ENCODE data around the gene DUSP10.

DUSP10 gene

DNA sequence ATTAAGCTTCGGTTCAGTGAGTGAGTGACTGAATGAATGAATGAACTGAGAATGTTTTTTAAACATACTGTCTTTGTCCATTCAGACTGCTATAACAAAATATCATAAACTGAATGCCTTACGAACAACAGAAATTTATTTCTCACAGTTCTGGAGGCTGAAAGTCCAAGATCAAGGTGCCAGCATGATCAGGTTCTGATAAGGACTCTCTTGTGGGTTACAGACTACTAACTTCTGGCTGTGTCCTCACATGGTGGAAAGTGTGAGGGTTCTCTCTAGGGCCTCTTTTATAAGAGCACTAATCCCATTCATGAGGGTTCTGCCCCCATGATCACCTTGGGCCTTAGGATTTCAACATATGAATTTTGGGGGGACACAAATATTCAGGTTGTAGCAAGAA lies 7.1 kb upstream of the DUSP10 start:
- no peak for ATAC-seq
- TF ChIP-seq ZFP3 (CRISPR knock-in tag; IDR thresholded peaks at IDR 0.05): no peak
- no peak for TF ChIP-seq ARNTL (CRISPR knock-in tag; IDR thresholded peaks at IDR 0.05; ENCODE audit: borderline replicate concordance, low read depth)
- TF ChIP-seq, protein P1, sequence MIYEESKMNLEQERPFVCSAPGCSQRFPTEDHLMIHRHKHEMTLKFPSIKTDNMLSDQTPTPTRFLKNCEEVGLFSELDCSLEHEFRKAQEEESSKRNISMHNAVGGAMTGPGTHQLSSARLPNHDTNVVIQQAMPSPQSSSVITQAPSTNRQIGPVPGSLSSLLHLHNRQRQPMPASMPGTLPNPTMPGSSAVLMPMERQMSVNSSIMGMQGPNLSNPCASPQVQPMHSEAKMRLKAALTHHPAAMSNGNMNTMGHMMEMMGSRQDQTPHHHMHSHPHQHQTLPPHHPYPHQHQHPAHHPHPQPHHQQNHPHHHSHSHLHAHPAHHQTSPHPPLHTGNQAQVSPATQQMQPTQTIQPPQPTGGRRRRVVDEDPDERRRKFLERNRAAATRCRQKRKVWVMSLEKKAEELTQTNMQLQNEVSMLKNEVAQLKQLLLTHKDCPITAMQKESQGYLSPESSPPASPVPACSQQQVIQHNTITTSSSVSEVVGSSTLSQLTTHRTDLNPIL (CRISPR knock-in tag; IDR thresholded peaks at IDR 0.05; ENCODE audit: low read depth): no peak
- TF ChIP-seq ZC3H10 (CRISPR knock-in tag; IDR thresholded peaks at IDR 0.05): no peak
- no peak for TF ChIP-seq GLIS3 (CRISPR knock-in tag; IDR thresholded peaks at IDR 0.05)
- no peak for TF ChIP-seq ZFP30 (CRISPR knock-in tag; IDR thresholded peaks at IDR 0.05)
- no peak for TF ChIP-seq SNAI2 (CRISPR knock-in tag; IDR thresholded peaks at IDR 0.05)
- TF ChIP-seq TOX (CRISPR knock-in tag; IDR thresholded peaks at IDR 0.05; ENCODE audit: borderline replicate concordance): no peak
- no peak for TF ChIP-seq TCF4 (CRISPR knock-in tag; IDR thresholded peaks at IDR 0.05; ENCODE audit: borderline replicate concordance)

DNA sequence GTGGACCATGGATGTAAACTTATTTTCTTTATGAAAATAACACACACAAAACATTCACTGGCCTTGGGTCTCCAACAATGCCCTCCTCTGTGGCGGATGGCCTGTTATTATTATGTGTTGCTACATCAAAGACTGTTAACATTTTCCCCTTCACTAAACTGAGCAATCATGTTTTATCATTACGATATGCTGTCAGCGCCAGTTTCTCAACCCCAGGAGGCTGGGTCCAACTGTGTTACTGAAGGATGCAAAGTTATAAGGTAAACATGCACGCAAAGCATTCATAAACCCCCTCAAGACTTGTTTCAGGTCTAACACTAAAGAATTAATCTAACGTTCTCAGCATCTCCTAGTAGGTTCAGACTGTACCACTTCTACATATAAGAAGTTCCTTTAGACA lies 6.0 kb upstream of the DUSP10 start:
- no peak for ATAC-seq
- TF ChIP-seq, protein P2, sequence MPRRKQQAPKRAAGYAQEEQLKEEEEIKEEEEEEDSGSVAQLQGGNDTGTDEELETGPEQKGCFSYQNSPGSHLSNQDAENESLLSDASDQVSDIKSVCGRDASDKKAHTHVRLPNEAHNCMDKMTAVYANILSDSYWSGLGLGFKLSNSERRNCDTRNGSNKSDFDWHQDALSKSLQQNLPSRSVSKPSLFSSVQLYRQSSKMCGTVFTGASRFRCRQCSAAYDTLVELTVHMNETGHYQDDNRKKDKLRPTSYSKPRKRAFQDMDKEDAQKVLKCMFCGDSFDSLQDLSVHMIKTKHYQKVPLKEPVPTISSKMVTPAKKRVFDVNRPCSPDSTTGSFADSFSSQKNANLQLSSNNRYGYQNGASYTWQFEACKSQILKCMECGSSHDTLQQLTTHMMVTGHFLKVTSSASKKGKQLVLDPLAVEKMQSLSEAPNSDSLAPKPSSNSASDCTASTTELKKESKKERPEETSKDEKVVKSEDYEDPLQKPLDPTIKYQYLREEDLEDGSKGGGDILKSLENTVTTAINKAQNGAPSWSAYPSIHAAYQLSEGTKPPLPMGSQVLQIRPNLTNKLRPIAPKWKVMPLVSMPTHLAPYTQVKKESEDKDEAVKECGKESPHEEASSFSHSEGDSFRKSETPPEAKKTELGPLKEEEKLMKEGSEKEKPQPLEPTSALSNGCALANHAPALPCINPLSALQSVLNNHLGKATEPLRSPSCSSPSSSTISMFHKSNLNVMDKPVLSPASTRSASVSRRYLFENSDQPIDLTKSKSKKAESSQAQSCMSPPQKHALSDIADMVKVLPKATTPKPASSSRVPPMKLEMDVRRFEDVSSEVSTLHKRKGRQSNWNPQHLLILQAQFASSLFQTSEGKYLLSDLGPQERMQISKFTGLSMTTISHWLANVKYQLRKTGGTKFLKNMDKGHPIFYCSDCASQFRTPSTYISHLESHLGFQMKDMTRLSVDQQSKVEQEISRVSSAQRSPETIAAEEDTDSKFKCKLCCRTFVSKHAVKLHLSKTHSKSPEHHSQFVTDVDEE (CRISPR knock-in tag; IDR thresholded peaks at IDR 0.05): no peak
- TF ChIP-seq ZNF70 (CRISPR knock-in tag; IDR thresholded peaks at IDR 0.05): no peak
- no peak for TF ChIP-seq CSDC2 (CRISPR knock-in tag; IDR thresholded peaks at IDR 0.05)
- TF ChIP-seq BACH2 (CRISPR knock-in tag; IDR thresholded peaks at IDR 0.05; ENCODE audit: borderline replicate concordance): no peak
- no peak for TF ChIP-seq TCF4 (CRISPR knock-in tag; IDR thresholded peaks at IDR 0.05; ENCODE audit: borderline replicate concordance)
- TF ChIP-seq PPARA (CRISPR knock-in tag; IDR thresholded peaks at IDR 0.05; ENCODE audit: borderline replicate concordance): no peak
- TF ChIP-seq, protein P3, sequence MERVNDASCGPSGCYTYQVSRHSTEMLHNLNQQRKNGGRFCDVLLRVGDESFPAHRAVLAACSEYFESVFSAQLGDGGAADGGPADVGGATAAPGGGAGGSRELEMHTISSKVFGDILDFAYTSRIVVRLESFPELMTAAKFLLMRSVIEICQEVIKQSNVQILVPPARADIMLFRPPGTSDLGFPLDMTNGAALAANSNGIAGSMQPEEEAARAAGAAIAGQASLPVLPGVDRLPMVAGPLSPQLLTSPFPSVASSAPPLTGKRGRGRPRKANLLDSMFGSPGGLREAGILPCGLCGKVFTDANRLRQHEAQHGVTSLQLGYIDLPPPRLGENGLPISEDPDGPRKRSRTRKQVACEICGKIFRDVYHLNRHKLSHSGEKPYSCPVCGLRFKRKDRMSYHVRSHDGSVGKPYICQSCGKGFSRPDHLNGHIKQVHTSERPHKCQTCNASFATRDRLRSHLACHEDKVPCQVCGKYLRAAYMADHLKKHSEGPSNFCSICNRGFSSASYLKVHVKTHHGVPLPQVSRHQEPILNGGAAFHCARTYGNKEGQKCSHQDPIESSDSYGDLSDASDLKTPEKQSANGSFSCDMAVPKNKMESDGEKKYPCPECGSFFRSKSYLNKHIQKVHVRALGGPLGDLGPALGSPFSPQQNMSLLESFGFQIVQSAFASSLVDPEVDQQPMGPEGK (CRISPR knock-in tag; IDR thresholded peaks at IDR 0.05; ENCODE audit: borderline replicate concordance): no peak
- TF ChIP-seq RARB (CRISPR knock-in tag; IDR thresholded peaks at IDR 0.05): no peak
- no peak for TF ChIP-seq GLIS3 (CRISPR knock-in tag; IDR thresholded peaks at IDR 0.05)
- no peak for TF ChIP-seq ZFP30 (CRISPR knock-in tag; IDR thresholded peaks at IDR 0.05)
- no peak for TF ChIP-seq TOX (CRISPR knock-in tag; IDR thresholded peaks at IDR 0.05; ENCODE audit: borderline replicate concordance)
- TF ChIP-seq ZNF8 (CRISPR knock-in tag; IDR thresholded peaks at IDR 0.05): no peak
- TF ChIP-seq ZFP3 (CRISPR knock-in tag; IDR thresholded peaks at IDR 0.05): no peak
- TF ChIP-seq ARNTL (CRISPR knock-in tag; IDR thresholded peaks at IDR 0.05; ENCODE audit: borderline replicate concordance, low read depth): no peak
- no peak for TF ChIP-seq ZC3H10 (CRISPR knock-in tag; IDR thresholded peaks at IDR 0.05)
- TF ChIP-seq ISL1 (CRISPR knock-in tag; IDR thresholded peaks at IDR 0.05): no peak
- TF ChIP-seq ESRRG (CRISPR knock-in tag; IDR thresholded peaks at IDR 0.05): no peak

DNA sequence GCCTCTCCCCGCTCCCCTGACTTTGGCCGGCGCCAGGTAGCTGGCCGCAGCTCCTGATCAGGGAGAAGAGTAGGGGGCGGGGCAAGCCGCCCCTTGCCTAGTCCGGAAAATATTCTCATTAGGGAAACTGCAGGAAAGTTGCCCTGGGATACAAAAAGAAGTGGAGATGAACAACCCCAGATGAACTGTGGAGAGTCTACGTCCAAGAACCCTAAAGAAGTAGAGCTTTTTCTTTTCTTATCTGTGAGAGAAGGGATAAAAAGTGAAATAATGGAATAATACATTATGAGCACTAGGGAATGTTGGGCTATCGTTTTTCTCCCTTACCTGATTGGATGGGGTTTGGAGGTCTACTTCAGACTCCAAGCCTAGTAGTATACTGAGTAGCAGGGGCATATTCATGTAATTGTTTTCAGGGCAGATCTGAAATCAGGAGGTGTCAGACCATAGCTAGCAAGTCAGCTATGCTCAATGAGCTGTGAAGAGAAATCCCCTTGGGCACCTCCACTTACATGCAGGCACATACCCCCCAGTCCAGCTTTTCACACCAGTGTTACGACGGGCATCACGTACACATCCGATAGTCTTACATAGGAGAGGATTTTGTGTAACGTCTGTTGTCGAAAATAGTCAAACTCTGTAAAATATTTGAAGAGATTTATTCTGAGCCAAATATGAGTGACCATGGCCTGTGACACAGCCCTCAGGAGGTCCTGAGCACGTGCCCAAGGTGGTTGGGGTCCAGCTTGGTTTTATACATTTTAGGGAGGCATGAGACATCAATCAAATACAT lies 1.7 kb upstream of the DUSP10 start:
- TF ChIP-seq, protein P1 (CRISPR knock-in tag; IDR thresholded peaks at IDR 0.05; ENCODE audit: low read depth): no peak
- TF ChIP-seq ESRRG (CRISPR knock-in tag; IDR thresholded peaks at IDR 0.05) (no peak), ZNF8 (CRISPR knock-in tag; IDR thresholded peaks at IDR 0.05) (no peak), TCF4 (CRISPR knock-in tag; IDR thresholded peaks at IDR 0.05; ENCODE audit: borderline replicate concordance) (no peak), ZFP30 (CRISPR knock-in tag; IDR thresholded peaks at IDR 0.05) (no peak), TOX (CRISPR knock-in tag; IDR thresholded peaks at IDR 0.05; ENCODE audit: borderline replicate concordance) (no peak), ISL1 (CRISPR knock-in tag; IDR thresholded peaks at IDR 0.05) (no peak), BACH2 (CRISPR knock-in tag; IDR thresholded peaks at IDR 0.05; ENCODE audit: borderline replicate concordance) (no peak), GLIS3 (CRISPR knock-in tag; IDR thresholded peaks at IDR 0.05) (no peak)
- TF ChIP-seq, protein P4, sequence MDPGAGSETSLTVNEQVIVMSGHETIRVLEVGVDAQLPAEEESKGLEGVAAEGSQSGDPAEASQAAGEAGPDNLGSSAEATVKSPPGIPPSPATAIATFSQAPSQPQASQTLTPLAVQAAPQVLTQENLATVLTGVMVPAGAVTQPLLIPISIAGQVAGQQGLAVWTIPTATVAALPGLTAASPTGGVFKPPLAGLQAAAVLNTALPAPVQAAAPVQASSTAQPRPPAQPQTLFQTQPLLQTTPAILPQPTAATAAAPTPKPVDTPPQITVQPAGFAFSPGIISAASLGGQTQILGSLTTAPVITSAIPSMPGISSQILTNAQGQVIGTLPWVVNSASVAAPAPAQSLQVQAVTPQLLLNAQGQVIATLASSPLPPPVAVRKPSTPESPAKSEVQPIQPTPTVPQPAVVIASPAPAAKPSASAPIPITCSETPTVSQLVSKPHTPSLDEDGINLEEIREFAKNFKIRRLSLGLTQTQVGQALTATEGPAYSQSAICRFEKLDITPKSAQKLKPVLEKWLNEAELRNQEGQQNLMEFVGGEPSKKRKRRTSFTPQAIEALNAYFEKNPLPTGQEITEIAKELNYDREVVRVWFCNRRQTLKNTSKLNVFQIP (CRISPR knock-in tag; IDR thresholded peaks at IDR 0.05; ENCODE audit: borderline replicate concordance, low read depth): no peak
- ATAC-seq: no peak

All from SK-N-SH treated with all-trans-retinoic acid at 6 μM for 48 hours (cell line).